ENCODE measurements around the gene GRIK3.

DNA sequence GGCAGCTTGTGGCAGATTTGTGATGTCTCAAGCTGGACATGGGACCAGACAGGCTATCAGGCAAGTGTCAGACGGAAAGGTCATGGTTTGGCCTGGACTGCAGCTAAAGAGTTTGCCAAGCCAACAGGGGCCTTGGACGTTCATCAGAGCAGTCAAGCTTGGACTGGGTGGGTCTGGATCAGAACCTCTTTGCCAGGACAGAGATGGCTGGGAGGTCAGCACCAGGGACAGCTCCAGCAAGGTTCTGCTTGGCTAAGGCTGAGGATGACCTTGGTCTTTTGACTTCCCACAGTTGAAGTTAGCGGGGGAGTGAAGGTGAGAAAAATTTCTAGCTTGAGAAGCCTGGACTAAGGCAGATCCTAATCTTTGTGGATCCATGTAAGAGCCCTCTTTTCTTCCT lies 68.1 kb downstream of the GRIK3 start:
- TF ChIP-seq, protein P1, sequence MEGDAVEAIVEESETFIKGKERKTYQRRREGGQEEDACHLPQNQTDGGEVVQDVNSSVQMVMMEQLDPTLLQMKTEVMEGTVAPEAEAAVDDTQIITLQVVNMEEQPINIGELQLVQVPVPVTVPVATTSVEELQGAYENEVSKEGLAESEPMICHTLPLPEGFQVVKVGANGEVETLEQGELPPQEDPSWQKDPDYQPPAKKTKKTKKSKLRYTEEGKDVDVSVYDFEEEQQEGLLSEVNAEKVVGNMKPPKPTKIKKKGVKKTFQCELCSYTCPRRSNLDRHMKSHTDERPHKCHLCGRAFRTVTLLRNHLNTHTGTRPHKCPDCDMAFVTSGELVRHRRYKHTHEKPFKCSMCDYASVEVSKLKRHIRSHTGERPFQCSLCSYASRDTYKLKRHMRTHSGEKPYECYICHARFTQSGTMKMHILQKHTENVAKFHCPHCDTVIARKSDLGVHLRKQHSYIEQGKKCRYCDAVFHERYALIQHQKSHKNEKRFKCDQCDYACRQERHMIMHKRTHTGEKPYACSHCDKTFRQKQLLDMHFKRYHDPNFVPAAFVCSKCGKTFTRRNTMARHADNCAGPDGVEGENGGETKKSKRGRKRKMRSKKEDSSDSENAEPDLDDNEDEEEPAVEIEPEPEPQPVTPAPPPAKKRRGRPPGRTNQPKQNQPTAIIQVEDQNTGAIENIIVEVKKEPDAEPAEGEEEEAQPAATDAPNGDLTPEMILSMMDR (IDR thresholded peaks at IDR 0.05) = no peak
- no peak for TF ChIP-seq ZFX (IDR thresholded peaks at IDR 0.05; ENCODE audit: borderline replicate concordance)

Measured in 22Rv1 (cell line).